OCI-LY3 (cell line): ENCODE results near the gene C10orf71.

Experiments
- H2AFZ ChIP-seq: fragments of 200-600, 300-600 bp; shearing (Covaris generic); 2 replicates; pipeline ENCODE4 v1.6.0; 2014; ENCODE audit warnings: antibody characterized with exemption, low read depth, low read length
- H3K27ac ChIP-seq: fragments of 200-600, 300-600 bp; sonication (generic); 2 replicates; pipeline ENCODE4 v1.5.1; 2014; ENCODE audit warnings: mild to moderate bottlenecking, low read length, moderate library complexity, mixed read lengths
- H3K27me3 ChIP-seq: fragments of 200-600, 300-600 bp; sonication (generic); 2 replicates; pipeline ENCODE4 v1.6.1; 2014; ENCODE audit warnings: low read depth, low read length, mixed read lengths
- H3K36me3 ChIP-seq: fragments of 200-600, 300-600 bp; sonication (generic); replicated peaks from 2 replicates; pipeline ENCODE3; 2014; ENCODE audit warnings: low read depth, low read length, mixed read lengths
- H3K4me1 ChIP-seq: fragments of 300-600, 200-600 bp; sonication (generic); 2 replicates; pipeline ENCODE4 v1.6.1; 2014; ENCODE audit warnings: low read length, mixed read lengths
- H3K4me2 ChIP-seq: fragments of 200-600, 300-600 bp; sonication (generic); 2 replicates; pipeline ENCODE4 v1.6.1; 2014; ENCODE audit warnings: low read length, mixed read lengths
- H3K4me3 ChIP-seq: fragments of 300-600, 200-600 bp; sonication (generic); 2 replicates; pipeline ENCODE4 v1.5.1; 2014; ENCODE audit warnings: antibody characterized with exemption, mild to moderate bottlenecking, low read length, moderate library complexity
- H3K79me2 ChIP-seq: fragments of 300-600, 200-600 bp; shearing (Covaris generic); 2 replicates; pipeline ENCODE4 v1.6.1; 2014; ENCODE audit warnings: mild to moderate bottlenecking, low read length, mixed read lengths
- H3K9ac ChIP-seq: fragments of 300-600, 200-600 bp; shearing (Covaris generic); 2 replicates; pipeline ENCODE4 v1.6.0; 2014; ENCODE audit warnings: mild to moderate bottlenecking, low read length, moderate library complexity
- H3K9me3 ChIP-seq: fragments of 200-600, 300-600 bp; shearing (Covaris generic); 2 replicates; pipeline ENCODE4 v1.6.1; 2014; ENCODE audit warnings: low read length, mixed read lengths; ENCODE audit not compliant: insufficient read depth
- H4K20me1 ChIP-seq: fragments of 200-600, 300-600 bp; sonication (generic); 2 replicates; pipeline ENCODE4 v1.6.1; 2016; ENCODE audit warnings: low read length, mixed read lengths; ENCODE audit not compliant: insufficient read depth
- EZH2phosphoT487 ChIP-seq: fragments of 200-600 bp; shearing (Covaris generic); IDR thresholded peaks from 2 replicates; pipeline ENCODE4 v1.6.1; 2018; ENCODE audit warnings: antibody characterized with exemption, mixed run types, low read depth
- TF ChIP-seq, protein P1 (sequence below): fragments of 200-600, 300-600 bp; sonication (generic); IDR thresholded peaks from 2 replicates; pipeline ENCODE4 v1.5.1; 2014; ENCODE audit warnings: antibody characterized with exemption, low read length, low read depth

C10orf71 gene

DNA sequence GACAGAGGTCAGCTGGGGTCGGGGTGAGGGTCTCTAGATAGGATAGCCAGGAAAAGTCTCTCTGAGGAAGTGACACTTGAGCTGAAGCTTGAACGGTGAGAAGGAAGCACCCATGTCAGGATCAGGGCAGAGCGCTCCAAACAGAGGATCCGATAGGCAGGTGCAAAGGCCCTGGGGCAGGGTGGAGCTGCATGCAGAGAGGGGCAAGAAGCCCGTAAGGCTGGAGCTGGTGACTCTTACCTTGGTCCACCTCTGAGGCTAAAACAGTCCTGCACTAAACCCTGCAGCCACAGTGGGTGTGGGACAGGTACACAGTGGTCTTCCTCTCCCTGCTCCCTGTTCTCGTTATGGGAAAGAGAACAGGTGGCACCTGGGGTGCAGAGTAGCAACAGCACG lies 5.8 kb upstream of the C10orf71 start:
- H3K79me2 ChIP-seq, result no peaks in the 10 kb centered on the region
- no peak overlapping the region for H3K4me2 ChIP-seq
- H3K4me3 ChIP-seq, result no peak overlapping the region
- H3K27me3 ChIP-seq, result peaks cover 9% of the 10 kb centered on the region
- no peak overlapping the region for H3K9ac ChIP-seq
- no peaks in the 10 kb centered on the region for H3K4me1 ChIP-seq
- no peak for TF ChIP-seq EZH2phosphoT487
- TF ChIP-seq, protein P1, sequence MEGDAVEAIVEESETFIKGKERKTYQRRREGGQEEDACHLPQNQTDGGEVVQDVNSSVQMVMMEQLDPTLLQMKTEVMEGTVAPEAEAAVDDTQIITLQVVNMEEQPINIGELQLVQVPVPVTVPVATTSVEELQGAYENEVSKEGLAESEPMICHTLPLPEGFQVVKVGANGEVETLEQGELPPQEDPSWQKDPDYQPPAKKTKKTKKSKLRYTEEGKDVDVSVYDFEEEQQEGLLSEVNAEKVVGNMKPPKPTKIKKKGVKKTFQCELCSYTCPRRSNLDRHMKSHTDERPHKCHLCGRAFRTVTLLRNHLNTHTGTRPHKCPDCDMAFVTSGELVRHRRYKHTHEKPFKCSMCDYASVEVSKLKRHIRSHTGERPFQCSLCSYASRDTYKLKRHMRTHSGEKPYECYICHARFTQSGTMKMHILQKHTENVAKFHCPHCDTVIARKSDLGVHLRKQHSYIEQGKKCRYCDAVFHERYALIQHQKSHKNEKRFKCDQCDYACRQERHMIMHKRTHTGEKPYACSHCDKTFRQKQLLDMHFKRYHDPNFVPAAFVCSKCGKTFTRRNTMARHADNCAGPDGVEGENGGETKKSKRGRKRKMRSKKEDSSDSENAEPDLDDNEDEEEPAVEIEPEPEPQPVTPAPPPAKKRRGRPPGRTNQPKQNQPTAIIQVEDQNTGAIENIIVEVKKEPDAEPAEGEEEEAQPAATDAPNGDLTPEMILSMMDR, result no peak
- no peaks in the 10 kb centered on the region for H3K36me3 ChIP-seq
- no peaks in the 10 kb centered on the region for H4K20me1 ChIP-seq
- H3K9me3 ChIP-seq, result no peaks in the 10 kb centered on the region
- H2AFZ ChIP-seq, result no peak overlapping the region
- no peak overlapping the region for H3K27ac ChIP-seq

GRCh38 chr10:49294731-49295130 lies 4.2 kb upstream of the C10orf71 start:
- Histone ChIP-seq H3K27ac (no peak overlapping the region), H3K9ac (no peak overlapping the region), H3K79me2 (no peaks in the 10 kb centered on the region), H3K36me3 (no peaks in the 10 kb centered on the region), H3K9me3 (no peaks in the 10 kb centered on the region), H3K4me3 (no peak overlapping the region), H4K20me1 (no peaks in the 10 kb centered on the region), H3K27me3 (peaks cover 9% of the 10 kb centered on the region), H3K4me1 (no peaks in the 10 kb centered on the region), H2AFZ (no peak overlapping the region), H3K4me2 (no peak overlapping the region)
- TF ChIP-seq, protein P1, result no peak
- TF ChIP-seq EZH2phosphoT487, result no peak

GRCh38 chr10:49295297-49295696 lies 3.7 kb upstream of the C10orf71 start:
- H3K27me3 ChIP-seq, result peaks cover 9% of the 10 kb centered on the region
- no peaks in the 10 kb centered on the region for H3K9me3 ChIP-seq
- no peak overlapping the region for H3K27ac ChIP-seq
- H3K36me3 ChIP-seq, result no peaks in the 10 kb centered on the region
- H3K79me2 ChIP-seq, result no peaks in the 10 kb centered on the region
- no peak overlapping the region for H3K4me2 ChIP-seq
- no peak overlapping the region for H2AFZ ChIP-seq
- TF ChIP-seq EZH2phosphoT487, result no peak
- TF ChIP-seq, protein P1, result no peak
- H3K4me3 ChIP-seq, result no peak overlapping the region
- H3K9ac ChIP-seq, result no peak overlapping the region
- no peaks in the 10 kb centered on the region for H4K20me1 ChIP-seq
- no peaks in the 10 kb centered on the region for H3K4me1 ChIP-seq

DNA sequence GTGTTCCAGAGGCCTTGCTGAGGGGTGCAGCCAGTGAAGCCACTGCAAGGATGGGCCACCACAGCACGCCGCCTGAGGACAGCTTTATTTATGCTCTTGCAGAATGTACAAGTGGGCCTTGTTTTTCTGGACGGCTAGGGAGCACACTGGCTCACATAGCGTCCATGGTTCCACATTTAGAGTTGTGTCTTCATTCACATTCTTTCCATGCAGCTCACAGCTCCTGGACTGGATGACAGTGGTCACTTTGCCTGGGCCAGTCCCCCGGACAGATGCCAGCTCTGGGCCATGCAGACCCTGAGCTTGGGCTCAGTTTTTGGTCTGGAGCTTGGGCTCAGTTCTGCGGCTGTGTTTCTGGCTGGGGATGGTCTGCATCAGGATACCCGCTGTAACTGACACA lies 2.6 kb upstream of the C10orf71 start:
- Histone ChIP-seq H3K36me3 (no peaks in the 10 kb centered on the region), H3K27me3 (0 out of 2 replicates have a peak, but pooled peaks cover 3% of the 10 kb centered on the region), H4K20me1 (no peaks in the 10 kb centered on the region), H3K79me2 (no peaks in the 10 kb centered on the region), H3K4me3 (no peak overlapping the region), H3K4me1 (no peaks in the 10 kb centered on the region), H3K27ac (no peak overlapping the region), H3K9ac (no peak overlapping the region), H3K4me2 (no peak overlapping the region), H3K9me3 (no peaks in the 10 kb centered on the region), H2AFZ (no peak overlapping the region)
- TF ChIP-seq, protein P1, result no peak
- no peak for TF ChIP-seq EZH2phosphoT487
